ENCODE results near the gene GRM8.

Gene GRM8

DNA sequence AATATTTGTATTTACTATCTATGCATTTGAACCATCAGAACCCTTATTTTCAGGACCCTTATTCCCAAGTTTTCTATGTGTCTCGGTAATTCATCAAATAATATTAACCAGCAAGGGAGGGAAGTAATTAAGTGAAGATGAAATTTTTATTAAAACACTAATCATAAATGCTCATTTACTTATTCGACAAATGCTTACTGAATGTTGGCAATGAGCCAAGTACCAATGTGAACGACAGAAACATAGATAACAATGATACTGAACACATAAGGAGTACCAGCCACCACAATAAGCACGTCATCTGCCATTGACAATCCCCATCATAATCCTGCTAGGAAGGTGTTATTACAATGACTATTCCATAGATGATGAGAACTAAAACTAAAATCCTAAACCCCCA lies 45.5 kb downstream of the GRM8 start:
- no peak for DNase-seq (ENCODE audit: low read depth, low spot score)
- H3K36me3 ChIP-seq (ENCODE audit: control insufficient read depth, insufficient read depth, low read length), result no peaks in the 10 kb centered on the region
- no peak overlapping the region for H3K4me3 ChIP-seq (ENCODE audit: low read length)
- no CpG with 5 or more reads among the region's 4 CpGs for WGBS (ENCODE audit: insufficient coverage, insufficient read length)
- no peak overlapping the region for H3K27ac ChIP-seq (ENCODE audit: low read length)
- H3K9me3 ChIP-seq (ENCODE audit: control insufficient read depth, insufficient read depth, low read length), result no peaks in the 10 kb centered on the region
- no peaks in the 10 kb centered on the region for H3K27me3 ChIP-seq (ENCODE audit: control insufficient read depth, insufficient read depth, low read length)
- H3K4me1 ChIP-seq (ENCODE audit: control insufficient read depth, insufficient read depth, low read length), result no peaks in the 10 kb centered on the region

DNA sequence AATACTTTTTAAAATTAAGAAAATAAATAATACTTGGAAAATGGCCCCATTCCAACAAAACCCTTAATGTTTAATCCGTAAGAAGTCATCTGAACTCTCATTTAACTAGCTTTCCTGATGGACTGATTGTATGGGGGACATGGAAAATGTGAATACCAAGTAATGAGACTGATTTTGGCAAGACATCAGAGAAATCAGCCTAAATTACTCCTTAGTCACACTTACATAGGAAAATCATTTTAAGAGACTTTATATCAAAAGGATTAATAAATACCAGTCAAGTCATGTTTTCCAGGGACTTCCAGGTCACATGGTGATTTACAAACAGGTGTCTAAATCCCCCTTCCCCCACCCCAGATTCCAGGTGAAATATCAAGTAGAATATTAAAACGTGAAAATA lies 58.2 kb downstream of the GRM8 start:
- no CpG with 5 or more reads among the region's 2 CpGs for WGBS (ENCODE audit: insufficient coverage, insufficient read length)

DNA sequence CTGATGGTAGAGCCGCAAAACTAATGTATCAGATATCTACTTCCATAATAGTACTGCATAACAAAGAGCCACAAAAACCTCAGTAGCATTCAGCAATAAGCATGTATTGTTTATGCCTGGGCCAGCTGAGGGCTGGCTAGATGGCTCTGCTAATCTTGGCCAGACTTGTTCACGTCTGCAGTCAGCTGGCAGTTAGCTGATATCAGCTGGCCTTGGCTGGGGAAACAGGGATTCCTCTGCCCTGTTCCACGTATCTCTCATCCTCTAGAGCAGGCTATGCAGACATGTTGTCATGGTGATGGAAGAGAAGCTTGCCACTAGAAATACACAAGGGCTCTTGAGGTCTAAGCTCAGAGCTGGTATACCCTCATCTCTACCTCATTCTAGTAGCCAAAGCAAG lies 62.9 kb downstream of the GRM8 start:
- Histone ChIP-seq H3K27me3 (ENCODE audit: control insufficient read depth, insufficient read depth, low read length) (no peaks in the 10 kb centered on the region), H3K27ac (ENCODE audit: low read length) (no peak overlapping the region), H3K36me3 (ENCODE audit: control insufficient read depth, insufficient read depth, low read length) (no peaks in the 10 kb centered on the region), H3K9me3 (ENCODE audit: control insufficient read depth, insufficient read depth, low read length) (no peaks in the 10 kb centered on the region), H3K4me3 (ENCODE audit: low read length) (no peak overlapping the region), H3K4me1 (ENCODE audit: control insufficient read depth, insufficient read depth, low read length) (peaks cover 5% of the 10 kb centered on the region; the same call in 1 of the 2 replicates)
- DNase-seq (ENCODE audit: low read depth, low spot score), result no peak
- no CpG with 5 or more reads among the region's 3 CpGs for WGBS (ENCODE audit: insufficient coverage, insufficient read length)

More for the DNA sequence above, 58.2 kb downstream of the GRM8 start:
- H3K27me3 ChIP-seq (ENCODE audit: control insufficient read depth, insufficient read depth, low read length), result no peaks in the 10 kb centered on the region
- peaks cover 3% of the 10 kb centered on the region; the same call in 1 of the 2 replicates for H3K4me1 ChIP-seq (ENCODE audit: control insufficient read depth, insufficient read depth, low read length)
- no peaks in the 10 kb centered on the region for H3K36me3 ChIP-seq (ENCODE audit: control insufficient read depth, insufficient read depth, low read length)
- no peak overlapping the region for H3K27ac ChIP-seq (ENCODE audit: low read length)
- H3K9me3 ChIP-seq (ENCODE audit: control insufficient read depth, insufficient read depth, low read length), result no peaks in the 10 kb centered on the region
- no peak overlapping the region for H3K4me3 ChIP-seq (ENCODE audit: low read length)
- DNase-seq (ENCODE audit: low read depth, low spot score), result no peak

DNA sequence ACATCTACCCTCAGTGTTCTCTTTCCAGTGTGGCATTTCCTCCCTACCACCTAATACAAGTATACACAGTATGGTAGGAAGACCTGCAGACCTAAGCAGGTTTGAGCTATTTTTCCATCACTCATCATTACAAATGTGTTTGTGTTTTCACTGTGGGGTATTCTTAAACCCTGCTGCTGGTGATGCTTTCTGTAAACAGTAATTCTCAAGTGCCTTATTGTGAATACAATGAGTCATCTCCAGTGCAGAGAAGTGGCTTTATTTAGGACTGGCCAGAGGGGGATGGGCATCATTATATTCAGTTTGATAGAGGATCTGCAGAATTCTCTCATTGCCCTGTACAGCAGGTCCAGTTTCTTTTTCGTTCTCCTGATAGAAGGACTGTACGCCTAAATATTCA lies 63.7 kb downstream of the GRM8 start:
- Histone ChIP-seq H3K36me3 (ENCODE audit: control insufficient read depth, insufficient read depth, low read length) (no peaks in the 10 kb centered on the region), H3K4me3 (ENCODE audit: low read length) (no peak overlapping the region), H3K4me1 (ENCODE audit: control insufficient read depth, insufficient read depth, low read length) (peaks cover 5% of the 10 kb centered on the region; the same call in 1 of the 2 replicates), H3K27ac (ENCODE audit: low read length) (no peak overlapping the region), H3K9me3 (ENCODE audit: control insufficient read depth, insufficient read depth, low read length) (no peaks in the 10 kb centered on the region), H3K27me3 (ENCODE audit: control insufficient read depth, insufficient read depth, low read length) (no peaks in the 10 kb centered on the region)
- no peak for DNase-seq (ENCODE audit: low read depth, low spot score)
- no CpG with 5 or more reads among the region's 2 CpGs for WGBS (ENCODE audit: insufficient coverage, insufficient read length)

DNA sequence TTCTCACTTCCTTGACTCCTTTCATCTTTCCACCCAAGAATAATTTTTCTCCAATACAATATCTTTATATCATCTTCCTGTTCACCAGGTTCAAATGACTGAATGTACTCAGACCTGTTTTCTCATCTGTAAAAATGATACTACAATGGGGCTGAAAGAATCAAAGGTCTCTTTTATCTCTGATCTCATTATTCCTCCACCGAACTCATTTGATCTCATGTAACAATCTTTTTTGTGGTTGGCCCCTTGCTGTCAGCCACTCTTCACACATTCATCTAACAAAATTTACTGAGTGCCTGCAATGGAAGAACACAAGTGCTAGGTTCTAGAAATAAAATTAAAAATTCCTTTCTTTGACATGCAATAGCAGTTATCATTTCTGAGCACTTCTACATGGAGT lies 65.0 kb downstream of the GRM8 start:
- Histone ChIP-seq H3K27ac (ENCODE audit: low read length) (no peak overlapping the region), H3K4me3 (ENCODE audit: low read length) (no peak overlapping the region), H3K4me1 (ENCODE audit: control insufficient read depth, insufficient read depth, low read length) (peaks cover 5% of the 10 kb centered on the region; the same call in 1 of the 2 replicates), H3K27me3 (ENCODE audit: control insufficient read depth, insufficient read depth, low read length) (no peaks in the 10 kb centered on the region), H3K36me3 (ENCODE audit: control insufficient read depth, insufficient read depth, low read length) (no peaks in the 10 kb centered on the region), H3K9me3 (ENCODE audit: control insufficient read depth, insufficient read depth, low read length) (no peaks in the 10 kb centered on the region)
- no CpG with 5 or more reads among the region's 1 CpG for WGBS (ENCODE audit: insufficient coverage, insufficient read length)
- DNase-seq (ENCODE audit: low read depth, low spot score), result no peak

DNA sequence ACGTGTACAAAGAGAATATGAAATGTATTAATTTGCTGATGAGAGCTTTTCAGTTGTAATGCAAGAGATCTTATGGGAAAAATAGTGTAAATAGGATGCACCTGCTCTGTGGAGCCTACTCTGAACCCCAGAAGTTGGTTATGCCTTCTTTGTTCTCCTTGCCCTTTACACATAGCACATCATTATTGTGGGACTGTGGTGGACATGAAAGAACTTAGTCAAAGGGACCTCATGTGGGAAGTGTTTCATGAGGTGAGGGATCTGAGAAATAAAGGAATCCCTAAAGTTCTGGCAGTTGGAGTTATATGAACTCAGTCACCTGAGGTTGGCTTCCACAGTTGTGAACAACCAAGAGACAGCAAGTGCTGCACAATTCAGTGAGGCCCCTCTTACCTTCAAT lies 66.1 kb downstream of the GRM8 start:
- no peak for DNase-seq (ENCODE audit: low read depth, low spot score)
- H3K4me1 ChIP-seq (ENCODE audit: control insufficient read depth, insufficient read depth, low read length), result peaks cover 5% of the 10 kb centered on the region; the same call in 1 of the 2 replicates
- no peak overlapping the region for H3K27ac ChIP-seq (ENCODE audit: low read length)
- no peaks in the 10 kb centered on the region for H3K27me3 ChIP-seq (ENCODE audit: control insufficient read depth, insufficient read depth, low read length)
- no CpG with 5 or more reads among the region's 1 CpG for WGBS (ENCODE audit: insufficient coverage, insufficient read length)
- no peaks in the 10 kb centered on the region for H3K36me3 ChIP-seq (ENCODE audit: control insufficient read depth, insufficient read depth, low read length)
- no peaks in the 10 kb centered on the region for H3K9me3 ChIP-seq (ENCODE audit: control insufficient read depth, insufficient read depth, low read length)
- H3K4me3 ChIP-seq (ENCODE audit: low read length), result no peak overlapping the region

DNA sequence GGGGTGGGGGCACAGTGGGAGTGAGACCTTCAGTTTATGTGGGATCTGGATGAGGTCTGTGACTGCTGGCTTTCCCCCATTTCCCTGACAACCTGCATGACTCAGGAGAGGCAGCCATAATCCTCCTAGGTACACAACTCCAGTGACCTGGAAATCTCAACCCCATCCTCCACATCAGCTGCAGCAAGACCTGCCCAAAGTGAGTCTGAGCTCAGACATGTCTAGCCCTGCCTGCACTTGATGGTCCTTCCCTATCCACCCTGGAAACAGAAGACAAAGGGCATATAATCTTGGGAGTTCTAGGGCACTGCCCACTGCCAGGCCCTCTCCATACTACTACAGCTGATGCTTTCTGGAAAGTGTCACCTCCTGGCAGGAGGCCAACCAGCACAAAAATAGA lies 75.6 kb downstream of the GRM8 start:
- Histone ChIP-seq H3K9me3 (ENCODE audit: control insufficient read depth, insufficient read depth, low read length) (no peaks in the 10 kb centered on the region), H3K4me3 (ENCODE audit: low read length) (no peak overlapping the region), H3K36me3 (ENCODE audit: control insufficient read depth, insufficient read depth, low read length) (no peaks in the 10 kb centered on the region), H3K4me1 (ENCODE audit: control insufficient read depth, insufficient read depth, low read length) (no peaks in the 10 kb centered on the region), H3K27me3 (ENCODE audit: control insufficient read depth, insufficient read depth, low read length) (no peaks in the 10 kb centered on the region), H3K27ac (ENCODE audit: low read length) (no peak overlapping the region)
- DNase-seq (ENCODE audit: low read depth, low spot score), result no peak

DNA sequence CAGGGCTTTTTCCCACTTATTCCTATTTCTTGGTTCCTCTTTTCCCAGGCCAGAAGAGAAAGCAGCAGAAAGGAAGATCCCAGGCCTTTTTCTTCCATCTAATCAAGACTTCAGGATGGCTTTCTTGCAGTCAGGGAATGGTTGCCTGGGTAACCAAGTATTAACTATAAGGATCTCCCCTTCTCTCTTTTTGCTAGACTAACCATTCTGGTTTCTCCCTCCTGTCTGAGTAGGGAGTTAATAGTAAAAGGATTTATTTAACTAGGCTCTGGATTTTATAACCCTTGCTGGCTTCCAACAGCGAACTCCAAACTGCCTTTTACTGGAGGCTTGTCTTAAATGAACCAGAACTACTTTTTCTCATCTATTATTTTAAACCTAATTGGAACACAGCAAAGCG lies 90.4 kb downstream of the GRM8 start:
- Histone ChIP-seq H3K4me1 (ENCODE audit: control insufficient read depth, insufficient read depth, low read length) (no peaks in the 10 kb centered on the region), H3K9me3 (ENCODE audit: control insufficient read depth, insufficient read depth, low read length) (no peaks in the 10 kb centered on the region), H3K27me3 (ENCODE audit: control insufficient read depth, insufficient read depth, low read length) (no peaks in the 10 kb centered on the region), H3K36me3 (ENCODE audit: control insufficient read depth, insufficient read depth, low read length) (no peaks in the 10 kb centered on the region), H3K27ac (ENCODE audit: low read length) (no peak overlapping the region), H3K4me3 (ENCODE audit: low read length) (no peak overlapping the region)
- DNase-seq (ENCODE audit: low read depth, low spot score), result no peak
- WGBS (ENCODE audit: insufficient coverage, insufficient read length), result no CpG with 5 or more reads among the region's 2 CpGs

DNA sequence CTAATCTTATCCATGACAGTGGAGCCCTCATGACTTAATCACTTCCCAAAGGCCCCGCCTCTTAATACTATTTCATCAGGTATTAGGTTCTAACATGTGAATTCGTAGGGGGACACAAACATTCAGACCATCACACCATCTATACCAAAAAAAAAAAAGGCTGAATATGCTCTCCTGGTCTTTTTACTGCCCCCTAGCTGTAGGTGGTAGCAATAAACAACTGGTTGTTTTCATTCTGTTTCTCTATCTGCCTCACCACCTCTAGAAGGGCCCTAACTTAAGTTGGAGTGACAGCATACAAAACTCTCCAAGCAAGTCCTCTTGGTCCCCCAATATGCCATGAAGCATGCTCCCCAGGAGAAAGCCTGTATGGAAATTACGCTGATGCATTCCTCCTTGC lies 94.1 kb downstream of the GRM8 start:
- Histone ChIP-seq H3K27me3 (ENCODE audit: control insufficient read depth, insufficient read depth, low read length) (no peaks in the 10 kb centered on the region), H3K9me3 (ENCODE audit: control insufficient read depth, insufficient read depth, low read length) (no peaks in the 10 kb centered on the region), H3K27ac (ENCODE audit: low read length) (no peak overlapping the region), H3K36me3 (ENCODE audit: control insufficient read depth, insufficient read depth, low read length) (no peaks in the 10 kb centered on the region), H3K4me1 (ENCODE audit: control insufficient read depth, insufficient read depth, low read length) (no peaks in the 10 kb centered on the region), H3K4me3 (ENCODE audit: low read length) (no peak overlapping the region)
- no peak for DNase-seq (ENCODE audit: low read depth, low spot score)
- no CpG with 5 or more reads among the region's 3 CpGs for WGBS (ENCODE audit: insufficient coverage, insufficient read length)

DNA sequence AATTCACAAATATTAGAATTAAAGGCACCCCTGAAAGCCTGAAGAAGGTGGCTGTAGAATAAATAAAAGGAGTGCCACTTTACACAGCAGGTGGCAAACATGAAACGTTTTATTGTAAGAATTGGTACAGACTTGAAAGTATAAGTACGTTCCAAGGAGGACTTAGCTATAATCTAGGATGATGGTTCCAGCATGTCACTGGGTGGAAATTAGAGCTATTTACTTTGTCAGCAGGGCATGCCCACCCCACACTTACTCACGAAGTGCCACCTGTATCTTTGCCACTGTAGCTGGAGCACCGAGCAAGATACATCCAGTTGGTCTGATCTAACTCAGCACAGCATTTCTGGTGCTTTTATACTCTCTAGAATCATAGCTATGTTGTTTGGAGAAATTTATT lies 97.8 kb downstream of the GRM8 start:
- no peak for DNase-seq (ENCODE audit: low read depth, low spot score)
- no CpG with 5 or more reads among the region's 4 CpGs for WGBS (ENCODE audit: insufficient coverage, insufficient read length)
- H3K4me1 ChIP-seq (ENCODE audit: control insufficient read depth, insufficient read depth, low read length), result no peaks in the 10 kb centered on the region

DNA sequence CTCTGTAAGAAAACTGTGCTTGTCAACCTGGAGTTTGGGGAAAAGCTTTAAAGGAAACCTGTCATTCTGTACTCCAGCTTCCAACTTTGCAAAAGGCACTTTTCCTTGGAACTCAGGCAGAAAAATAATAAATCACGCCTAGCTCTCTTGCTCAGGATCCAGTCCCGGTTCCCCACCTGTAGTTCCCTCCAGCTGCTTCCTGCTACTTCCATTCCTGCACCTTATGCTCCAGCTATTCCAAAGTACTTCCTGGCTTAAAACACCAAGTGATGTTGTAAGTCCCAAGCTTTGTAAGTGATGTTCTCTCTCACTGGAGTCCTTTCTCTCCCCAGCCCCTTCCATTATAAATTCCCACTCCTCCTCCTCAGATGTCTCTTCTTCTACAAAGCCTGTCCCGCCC lies 98.6 kb downstream of the GRM8 start:
- H3K36me3 ChIP-seq (ENCODE audit: control insufficient read depth, insufficient read depth, low read length), result no peaks in the 10 kb centered on the region
- H3K27me3 ChIP-seq (ENCODE audit: control insufficient read depth, insufficient read depth, low read length), result no peaks in the 10 kb centered on the region
- WGBS (ENCODE audit: insufficient coverage, insufficient read length), result no CpG with 5 or more reads among the region's 3 CpGs
- no peaks in the 10 kb centered on the region for H3K4me1 ChIP-seq (ENCODE audit: control insufficient read depth, insufficient read depth, low read length)
- no peak overlapping the region for H3K27ac ChIP-seq (ENCODE audit: low read length)
- no peaks in the 10 kb centered on the region for H3K9me3 ChIP-seq (ENCODE audit: control insufficient read depth, insufficient read depth, low read length)
- no peak overlapping the region for H3K4me3 ChIP-seq (ENCODE audit: low read length)
- no peak for DNase-seq (ENCODE audit: low read depth, low spot score)

More for the DNA sequence above, 97.8 kb downstream of the GRM8 start:
- no peaks in the 10 kb centered on the region for H3K27me3 ChIP-seq (ENCODE audit: control insufficient read depth, insufficient read depth, low read length)
- no peaks in the 10 kb centered on the region for H3K9me3 ChIP-seq (ENCODE audit: control insufficient read depth, insufficient read depth, low read length)
- H3K4me3 ChIP-seq (ENCODE audit: low read length), result no peak overlapping the region
- no peaks in the 10 kb centered on the region for H3K36me3 ChIP-seq (ENCODE audit: control insufficient read depth, insufficient read depth, low read length)
- H3K27ac ChIP-seq (ENCODE audit: low read length), result no peak overlapping the region

Measured in iPS DF 6.9 (cell line).